ENCODE measurements around the gene OR4F16. TPM values are rescaled to one million over a fixed set of nuclear protein-coding genes. Genes with fewer than 3 reads are reported as not detected.

Gene OR4F16
- total RNA-seq, result not detected

GRCh38 chr1:686554-686953 lies at the start of gene OR4F16:
OR4F16 (minus strand) TSS chr1:686654; CDS start chr1:686654, 0 bp downstream.

Other genes with a start within 250 kb of the OR4F16 start
- not detected for gene OR4F29, start 235.0 kb downstream of the OR4F16 start, total RNA-seq
- 4.4 TPM for gene SAMD11, start 237.3 kb upstream of the OR4F16 start, total RNA-seq

All from diencephalon (tissue), 1 donor.